NCI-H1694 (cell line): ENCODE measurements around the gene DNAL4.
A peak's percentile ranks its signal among the peaks of the same experiment; 100 is the strongest.

ENCODE experiments used
- DNase-seq: peaks from one replicate; lab custom pipeline; 2025; lab: John Stamatoyannopoulos, UW

DNAL4 gene, protein sequence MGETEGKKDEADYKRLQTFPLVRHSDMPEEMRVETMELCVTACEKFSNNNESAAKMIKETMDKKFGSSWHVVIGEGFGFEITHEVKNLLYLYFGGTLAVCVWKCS

DNA sequence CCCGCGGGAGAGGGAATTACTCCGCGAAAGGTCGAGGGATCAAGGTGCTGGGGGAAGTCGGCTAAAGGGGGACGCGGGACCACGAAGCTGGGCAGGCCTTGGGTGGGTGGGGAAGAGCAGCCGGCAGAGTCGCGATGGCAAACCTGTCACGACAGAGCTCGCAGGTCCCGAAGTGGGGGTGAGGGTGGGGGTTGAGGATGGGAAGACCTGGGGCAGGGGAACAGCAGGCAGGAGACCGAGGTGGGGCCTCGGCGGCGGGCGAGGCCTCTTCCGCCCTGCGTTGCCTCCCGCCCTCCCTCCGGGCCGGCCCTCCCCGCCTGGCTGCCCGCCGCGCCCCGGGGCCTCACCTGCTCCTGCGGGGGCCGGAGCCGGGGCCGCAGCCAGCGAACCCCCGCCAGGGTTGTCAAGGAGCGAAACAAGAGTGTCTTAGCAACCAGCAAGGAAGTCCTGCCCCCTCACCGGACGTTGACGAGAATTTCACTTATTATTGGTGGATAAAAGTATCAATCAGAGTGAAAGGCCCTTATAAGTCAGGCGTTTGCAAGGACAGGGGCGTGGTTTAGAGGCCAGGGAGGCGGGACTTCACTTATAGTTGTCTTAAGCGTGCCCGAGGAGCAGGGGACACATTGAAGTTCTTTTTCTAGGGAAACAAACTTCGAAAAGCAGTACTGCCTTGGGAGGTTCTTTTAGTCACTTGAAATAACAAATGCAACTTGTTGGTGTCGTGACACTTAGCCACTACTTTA is at the start of gene DNAL4:
DNAL4 (minus strand) TSS at position 423 of the 746 bp plus-strand sequence. CDS start 11,412 bp downstream, outside the sequence.
- peak; percentile 97 for DNase-seq

DNA sequence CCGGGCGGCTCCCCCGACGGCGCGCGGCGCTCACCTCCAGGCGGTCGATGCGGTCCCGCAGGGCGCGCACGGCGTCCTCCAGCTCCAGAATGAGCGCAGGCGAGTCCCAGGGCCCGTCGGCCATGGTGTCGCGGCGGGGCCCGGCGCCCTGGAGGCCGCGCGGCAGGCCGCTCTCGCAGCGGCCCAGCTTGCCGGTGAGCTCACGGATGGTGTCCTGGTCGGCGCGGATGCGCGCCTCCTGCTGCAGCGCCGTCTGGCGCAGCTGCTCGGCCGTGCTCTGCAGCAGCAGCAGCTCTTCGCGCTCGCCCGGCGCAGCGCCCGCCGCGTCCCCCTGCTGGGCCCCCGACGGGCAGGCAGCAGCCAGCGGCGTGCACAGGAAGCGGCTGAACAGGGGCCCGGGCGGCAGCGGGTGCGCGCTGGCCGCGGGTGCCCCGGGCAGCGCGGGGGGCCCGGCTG is 49.3 kb upstream of the DNAL4 start:
- peak; percentile 12 for DNase-seq

DNA sequence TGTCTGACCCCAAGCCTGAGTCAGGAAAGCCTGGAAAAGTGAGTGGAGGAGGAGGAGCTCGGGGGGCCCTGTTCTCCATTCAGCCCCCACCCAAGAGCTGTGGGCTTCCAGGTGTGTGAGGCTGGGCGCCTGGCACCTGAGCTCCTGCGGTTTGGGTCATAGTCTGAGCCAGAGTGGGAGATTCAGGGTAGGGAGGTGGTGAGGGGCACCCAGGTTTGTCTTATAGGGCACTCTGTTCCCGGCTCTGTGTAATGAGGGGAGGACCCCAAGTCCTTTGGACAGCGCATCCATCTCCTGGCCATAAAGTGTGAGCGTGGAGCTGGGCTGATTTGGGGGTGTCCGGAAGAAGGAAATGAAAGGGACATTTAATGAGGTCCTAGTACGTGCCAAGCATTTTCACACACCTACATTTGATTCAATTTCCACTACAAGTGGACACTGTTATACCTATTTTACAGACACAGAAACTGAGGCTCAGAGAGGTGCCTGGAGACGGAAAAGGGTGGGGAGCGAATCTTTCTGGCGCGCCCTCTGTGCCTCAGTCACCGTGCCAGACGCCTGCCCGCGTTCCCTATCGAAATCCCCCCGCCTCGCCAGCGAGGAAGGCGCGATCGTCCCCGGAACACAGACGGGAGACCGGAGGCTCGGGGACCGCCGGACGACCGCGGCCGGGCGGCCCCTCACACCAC is 48.7 kb upstream of the DNAL4 start:
- DNase-seq, result no peak

GRCh38 chr22:38841635-38842034 is 47.7 kb upstream of the DNAL4 start:
- DNase-seq, result no peak

- no peak for DNase-seq
Measured at GRCh38 chr22:38841211-38841610, 47.3 kb upstream of the DNAL4 start.

- DNase-seq, result no peak
Measured at GRCh38 chr22:38840129-38840528, 46.2 kb upstream of the DNAL4 start.

DNA sequence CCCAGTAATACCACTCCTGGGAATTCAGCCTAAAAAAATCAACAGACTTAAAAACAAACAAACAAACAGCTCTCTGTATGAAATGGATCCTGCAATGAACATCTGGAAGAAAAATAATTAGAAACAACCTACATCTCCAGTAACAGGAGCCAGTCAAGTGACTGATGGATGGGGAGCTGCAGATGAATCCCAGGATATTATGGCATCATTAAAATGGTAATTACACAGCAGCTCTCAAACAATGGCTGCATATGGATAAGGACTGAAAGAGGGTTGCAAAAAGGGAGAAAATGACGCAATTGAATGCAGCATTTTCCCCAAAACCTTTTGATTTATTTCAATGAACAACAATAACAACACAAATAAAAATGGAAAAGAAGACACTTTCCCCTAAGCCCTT is 45.7 kb upstream of the DNAL4 start:
- no peak for DNase-seq

DNA sequence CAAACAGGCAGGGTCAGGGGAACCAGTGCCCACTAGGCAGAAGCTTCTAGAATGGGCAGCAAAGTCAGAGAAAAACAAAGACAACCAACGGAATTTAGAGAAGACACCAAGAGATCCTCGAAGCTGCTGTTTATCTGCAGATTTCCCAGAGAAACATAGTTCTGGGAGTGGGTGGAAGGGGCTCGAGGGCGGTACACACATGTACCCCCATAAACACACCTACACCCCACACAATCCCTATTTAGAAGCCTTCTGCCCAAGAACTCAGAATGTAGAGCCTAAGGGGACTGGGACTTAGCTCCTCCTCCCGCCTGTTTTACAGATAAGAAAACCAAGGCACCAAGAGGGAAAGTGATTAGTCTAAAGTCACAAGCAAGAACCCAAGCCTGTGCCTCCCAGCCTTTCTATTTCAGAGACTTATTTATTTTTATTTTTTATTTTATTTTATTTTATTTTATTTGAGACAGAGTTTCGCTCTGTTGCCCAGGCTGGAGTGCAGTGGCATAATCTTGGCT is 43.5 kb upstream of the DNAL4 start:
- DNase-seq, result no peak

GRCh38 chr22:38835888-38836301 is 42.0 kb upstream of the DNAL4 start:
- no peak for DNase-seq

GRCh38 chr22:38834991-38835390 is 41.0 kb upstream of the DNAL4 start:
- DNase-seq, result no peak

GRCh38 chr22:38834215-38834953 is 40.4 kb upstream of the DNAL4 start:
- no peak for DNase-seq

GRCh38 chr22:38833061-38833460 is 39.1 kb upstream of the DNAL4 start:
- no peak for DNase-seq

- peak; percentile 73 for DNase-seq
Measured at GRCh38 chr22:38832005-38832978, 38.3 kb upstream of the DNAL4 start.

- no peak for DNase-seq
Measured at GRCh38 chr22:38831166-38831945, 37.4 kb upstream of the DNAL4 start.

- DNase-seq, result no peak
Measured at GRCh38 chr22:38830845-38831108, 36.8 kb upstream of the DNAL4 start.

DNA sequence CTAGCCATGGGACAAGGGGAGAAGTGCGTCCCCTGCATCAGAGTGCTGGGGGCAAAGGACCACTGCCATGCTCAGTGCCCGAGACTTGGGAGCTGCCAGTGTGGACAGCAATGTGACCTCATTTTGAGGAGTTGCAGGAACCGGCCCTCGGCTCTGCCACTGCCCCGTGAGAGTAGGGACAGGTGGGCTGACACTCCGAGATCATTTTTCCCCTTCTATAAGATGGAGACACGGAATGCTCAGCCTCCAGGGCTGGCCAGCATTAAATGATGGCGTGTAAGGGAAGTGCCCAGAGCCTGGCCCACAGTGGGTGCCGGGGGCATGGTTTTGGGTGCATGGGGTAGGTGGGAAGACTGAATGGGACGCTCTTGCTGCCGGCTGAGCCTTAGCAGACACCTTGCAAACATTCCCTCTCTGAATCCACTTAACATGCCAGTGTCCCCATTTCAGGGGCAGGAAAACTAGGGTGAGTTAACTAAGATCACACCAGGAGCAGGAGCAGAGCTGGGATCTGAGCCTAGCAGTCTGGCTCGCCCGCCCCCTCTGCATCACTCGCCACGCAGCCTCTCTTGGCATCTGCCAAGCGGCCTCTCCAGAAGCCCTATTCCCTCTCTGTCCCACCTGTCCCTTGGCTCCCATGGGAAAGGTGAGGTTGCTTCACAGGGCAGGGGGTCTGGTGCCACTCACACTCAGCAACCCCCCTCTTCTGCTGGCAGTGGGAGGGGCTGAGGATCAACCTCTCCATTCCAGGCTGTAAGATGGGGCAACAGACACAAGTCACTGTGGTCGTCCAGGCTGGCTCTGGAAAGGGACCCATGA is 36.3 kb upstream of the DNAL4 start:
- DNase-seq, result peak; percentile 23

- DNase-seq, result no peak
Measured at GRCh38 chr22:38829485-38829884, 35.5 kb upstream of the DNAL4 start.

DNA sequence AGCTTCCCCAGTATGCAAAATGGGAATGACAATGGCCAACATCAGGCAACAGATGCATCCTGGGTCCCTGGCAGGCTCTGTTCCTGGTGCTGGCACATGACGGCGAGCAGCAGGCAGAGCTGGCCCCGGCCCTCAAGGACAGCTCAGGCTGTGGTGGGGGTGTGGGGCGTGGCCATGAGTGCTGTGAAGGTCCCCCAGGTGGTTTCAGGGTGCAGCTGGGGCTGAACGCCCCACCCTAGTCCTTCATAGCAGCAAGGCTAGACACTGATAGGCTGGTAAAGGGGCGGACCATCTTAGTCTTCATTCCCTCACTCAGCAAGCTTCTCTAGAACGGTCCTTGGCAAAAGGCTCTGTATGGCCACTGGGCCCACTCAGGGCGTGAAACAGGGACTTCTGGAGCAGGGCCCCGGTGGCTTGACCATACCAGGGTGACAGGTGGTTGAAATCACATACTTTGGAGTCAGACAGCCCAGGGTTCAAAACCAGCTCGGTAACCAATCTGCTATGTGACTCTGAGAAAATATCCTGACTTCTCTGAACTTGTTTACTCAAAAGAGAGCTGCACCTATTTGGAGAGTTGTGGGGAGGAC is 34.8 kb upstream of the DNAL4 start:
- DNase-seq, result no peak

GRCh38 chr22:38828191-38828590 is 34.2 kb upstream of the DNAL4 start:
- no peak for DNase-seq
